Suppressor macrophage treated with lipopolysaccharide for 4 hours (primary cell): ENCODE measurements around the gene ATP11A.

Experiments used
- DNase-seq: peaks from one replicate; pipeline ENCODE4 v3.0.0-alpha.2; 2020

The ATP11A gene

GRCh38 chr13:112764028-112764427 lies 74.2 kb downstream of the ATP11A start:
- DNase-seq: no peak

- DNase-seq: no peak
Measured at GRCh38 chr13:112764864-112765561, 75.2 kb downstream of the ATP11A start.

GRCh38 chr13:112765731-112766130 lies 75.9 kb downstream of the ATP11A start:
- no peak for DNase-seq

GRCh38 chr13:112766336-112766735 lies 76.5 kb downstream of the ATP11A start:
- no peak for DNase-seq

- DNase-seq: peak; percentile 94
Measured at GRCh38 chr13:112767506-112768471, 78.0 kb downstream of the ATP11A start.

GRCh38 chr13:112768795-112769481 lies 79.1 kb downstream of the ATP11A start:
- DNase-seq: no peak

- no peak for DNase-seq
Measured at GRCh38 chr13:112769615-112770014, 79.8 kb downstream of the ATP11A start.

- DNase-seq: no peak
Measured at GRCh38 chr13:112770504-112770903, 80.7 kb downstream of the ATP11A start.

- DNase-seq: no peak
Measured at GRCh38 chr13:112771139-112771876, 81.5 kb downstream of the ATP11A start.

GRCh38 chr13:112771877-112772538 lies 82.2 kb downstream of the ATP11A start:
- no peak for DNase-seq

GRCh38 chr13:112772539-112772909 lies 82.7 kb downstream of the ATP11A start:
- no peak for DNase-seq

- DNase-seq: no peak
Measured at GRCh38 chr13:112772929-112773328, 83.1 kb downstream of the ATP11A start.

- DNase-seq: no peak
Measured at GRCh38 chr13:112773601-112774447, 84.0 kb downstream of the ATP11A start.

GRCh38 chr13:112774448-112774792 lies 84.6 kb downstream of the ATP11A start:
- DNase-seq: no peak

GRCh38 chr13:112774829-112775565 lies 85.2 kb downstream of the ATP11A start:
- no peak for DNase-seq

GRCh38 chr13:112775791-112776279 lies 86.0 kb downstream of the ATP11A start:
- no peak for DNase-seq

GRCh38 chr13:112776354-112776753 lies 86.5 kb downstream of the ATP11A start:
- no peak for DNase-seq

- DNase-seq: no peak
Measured at GRCh38 chr13:112776971-112777370, 87.1 kb downstream of the ATP11A start.

GRCh38 chr13:112777637-112778406 lies 88.0 kb downstream of the ATP11A start:
- DNase-seq: no peak
